ENCODE results near the gene CHRM2. TPM values are rescaled to one million over a fixed set of nuclear protein-coding genes. Genes with fewer than 3 reads are reported as not detected.

CHRM2 gene
- total RNA-seq, 1 donor from 2014 or later = 9.4 TPM

- DNase-seq = no peak
These were observed 29.2 kb downstream of the CHRM2 start for GRCh38 chr7:136897676-136898075.

GRCh38 chr7:136900005-136900404 is 31.6 kb downstream of the CHRM2 start:
- DNase-seq = no peak

GRCh38 chr7:136910771-136911170 is 42.3 kb downstream of the CHRM2 start:
- no peak for DNase-seq

GRCh38 chr7:136911344-136911743 is 42.9 kb downstream of the CHRM2 start:
- DNase-seq = no peak

- DNase-seq = no peak
These were observed 43.9 kb downstream of the CHRM2 start for GRCh38 chr7:136912339-136912738.

GRCh38 chr7:136914016-136914415 is 45.6 kb downstream of the CHRM2 start:
- no peak for DNase-seq

GRCh38 chr7:136919820-136920219 is 51.4 kb downstream of the CHRM2 start:
- DNase-seq = no peak

- no peak for DNase-seq
These were observed 54.7 kb downstream of the CHRM2 start for GRCh38 chr7:136923111-136923667.

- DNase-seq = no peak
These were observed 56.6 kb downstream of the CHRM2 start for GRCh38 chr7:136925044-136925443.

GRCh38 chr7:136925556-136925955 is 57.1 kb downstream of the CHRM2 start:
- no peak for DNase-seq

- DNase-seq = no peak
These were observed 62.9 kb downstream of the CHRM2 start for GRCh38 chr7:136931169-136931867.

- DNase-seq = no peak
These were observed 69.0 kb downstream of the CHRM2 start for GRCh38 chr7:136937436-136937835.

GRCh38 chr7:136938476-136938875 is 70.0 kb downstream of the CHRM2 start:
- DNase-seq = no peak

GRCh38 chr7:136940122-136940521 is 71.7 kb downstream of the CHRM2 start:
- DNase-seq = no peak

GRCh38 chr7:136940917-136941316 is 72.5 kb downstream of the CHRM2 start:
- no peak for DNase-seq

GRCh38 chr7:136941816-136942215 is 73.4 kb downstream of the CHRM2 start:
- no peak for DNase-seq

- DNase-seq = no peak
These were observed 73.9 kb downstream of the CHRM2 start for GRCh38 chr7:136942401-136942800.

- no peak for DNase-seq
These were observed 74.5 kb downstream of the CHRM2 start for GRCh38 chr7:136942994-136943393.

GRCh38 chr7:136947347-136947746 is 78.9 kb downstream of the CHRM2 start:
- DNase-seq = no peak

GRCh38 chr7:136950331-136950730 is 81.9 kb downstream of the CHRM2 start:
- DNase-seq = no peak

- no peak for DNase-seq
These were observed 84.9 kb downstream of the CHRM2 start for GRCh38 chr7:136953386-136953785.

GRCh38 chr7:136956232-136956631 is 87.8 kb downstream of the CHRM2 start:
- no peak for DNase-seq

GRCh38 chr7:136956671-136957070 is 88.2 kb downstream of the CHRM2 start:
- DNase-seq = no peak

- no peak for DNase-seq
These were observed 88.9 kb downstream of the CHRM2 start for GRCh38 chr7:136957391-136957790.

Measured in occipital lobe (tissue), 2 donors.